Glomerular endothelial cell (primary cell): ENCODE data around the gene CRIM1. TPM values are rescaled to one million over a fixed set of nuclear protein-coding genes. Genes with fewer than 3 reads are reported as not detected.
"Not testable (repeated sequence)": the region's sequence is repeated elsewhere in the genome, so short reads cannot be mapped to it uniquely, and the experiment has no call there.

Experiments used
- DNase-seq: peaks from one replicate; pipeline ENCODE4 v3.0.0-alpha.2; 2011; ENCODE audit warnings: low read depth, low spot score; ENCODE audit errors: extremely low read depth
- total RNA-seq: library from RNA; depleted of rRNA; stranded (reverse); fragments of >200 nt; gene quantifications from 2 replicates; pipeline ENCODE4 v1.2.3, GENCODE V29; 2015

The CRIM1 gene
- 357 and 618 TPM in 2 replicates for total RNA-seq

- DNase-seq: no peak
Measured at GRCh38 chr2:36355151-36355889, at the start of gene CRIM1. Gene CRIM1, plus strand, starts transcription at chr2:36355778. Its CDS starts 515 bp downstream, at chr2:36356293.

- no peak for DNase-seq
Measured at GRCh38 chr2:36307441-36307840, 48.1 kb upstream of the CRIM1 start.

DNA sequence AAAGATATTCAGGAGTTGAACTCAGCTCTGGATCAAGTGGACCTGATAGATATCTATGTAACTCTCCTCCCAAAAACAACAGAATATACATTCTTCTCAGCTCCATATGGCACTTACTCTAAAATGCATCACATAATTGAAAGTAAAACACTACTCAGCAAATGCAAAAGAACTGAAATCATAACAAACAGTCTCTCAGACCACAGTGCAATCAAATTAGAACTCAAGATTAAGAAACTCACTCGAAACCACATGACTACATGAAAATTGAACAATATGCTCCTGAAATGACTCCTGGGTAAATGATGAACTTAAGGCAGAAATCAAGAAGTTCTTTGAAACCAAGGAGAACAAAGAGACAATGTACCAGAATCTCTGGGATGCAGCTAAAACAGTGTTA lies 45.1 kb upstream of the CRIM1 start:
- DNase-seq: not testable (repeated sequence)

DNA sequence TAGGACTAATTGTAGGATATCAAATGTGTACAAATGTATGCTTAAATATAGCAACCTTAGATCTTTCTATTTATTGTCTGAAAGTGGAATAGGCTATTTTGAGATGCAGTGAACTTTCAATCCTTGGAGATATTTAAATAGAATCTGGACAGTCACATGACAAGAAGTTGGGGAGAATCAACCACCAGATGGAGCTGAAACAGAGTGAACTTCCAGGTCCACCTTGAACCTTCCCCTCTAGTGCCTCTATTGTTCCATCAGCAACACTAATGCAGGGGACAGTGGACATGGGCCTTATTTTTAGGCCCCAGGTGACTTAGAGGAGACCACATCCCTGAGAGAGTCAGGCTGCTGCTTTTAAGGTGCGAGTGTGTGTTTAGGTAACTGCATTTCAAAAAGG lies 37.0 kb upstream of the CRIM1 start:
- no peak for DNase-seq

GRCh38 chr2:36322108-36322507 lies 33.5 kb upstream of the CRIM1 start:
- no peak for DNase-seq

DNA sequence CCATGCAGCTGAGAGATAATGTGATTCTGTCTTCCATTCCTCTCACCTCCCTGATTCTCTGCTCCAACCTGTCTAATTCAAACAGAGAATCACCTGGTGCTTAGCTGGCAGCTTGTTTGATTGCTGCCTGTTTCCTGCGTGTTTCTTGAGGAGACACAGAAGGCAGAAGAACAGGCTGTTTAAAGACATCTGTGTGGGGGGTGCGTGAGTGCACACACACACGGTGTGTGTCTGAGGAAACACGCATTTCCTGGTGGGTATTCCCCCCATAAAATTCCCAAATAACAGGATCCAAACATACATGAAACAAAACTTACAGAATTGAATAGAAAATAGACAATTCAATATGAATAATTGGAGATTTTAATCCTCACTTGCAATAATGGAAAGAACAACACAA lies 29.3 kb upstream of the CRIM1 start:
- DNase-seq: no peak

GRCh38 chr2:36329251-36329650 lies 26.3 kb upstream of the CRIM1 start:
- DNase-seq: no peak

DNA sequence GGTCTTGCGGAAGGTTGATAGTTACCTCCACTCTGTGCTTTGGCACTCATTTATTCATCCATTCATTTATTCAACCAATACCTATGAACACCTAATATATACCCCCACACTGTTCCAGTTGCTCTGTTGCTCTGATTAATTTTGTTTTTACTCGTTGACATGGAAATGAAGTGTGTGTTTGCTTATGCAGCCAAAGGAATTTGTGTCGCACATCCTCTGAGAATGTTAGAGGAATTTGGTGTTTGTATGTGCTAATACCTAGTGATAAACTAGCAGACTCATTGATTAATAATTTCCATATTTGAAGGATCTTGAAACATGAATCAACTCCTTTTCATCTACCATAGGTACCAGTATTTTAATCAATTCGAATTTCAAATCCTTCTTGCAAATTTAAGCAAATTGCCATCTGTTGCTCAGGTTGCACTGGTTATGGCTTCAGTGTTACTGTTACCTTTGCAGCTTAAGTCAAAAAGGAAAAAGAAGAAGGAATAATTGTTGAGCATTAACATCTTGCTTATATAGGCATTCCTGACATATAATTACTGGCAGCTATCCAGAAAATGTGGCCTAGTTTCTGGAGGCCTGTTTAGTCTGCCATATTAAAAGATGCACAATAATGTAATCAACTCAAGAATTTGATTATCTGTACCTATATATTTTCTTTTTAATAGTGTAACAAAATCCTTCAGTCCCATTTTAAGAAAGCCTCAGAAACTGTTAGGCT lies 25.7 kb upstream of the CRIM1 start:
- no peak for DNase-seq

- DNase-seq: no peak
Measured at GRCh38 chr2:36330473-36331395, 24.8 kb upstream of the CRIM1 start.

DNA sequence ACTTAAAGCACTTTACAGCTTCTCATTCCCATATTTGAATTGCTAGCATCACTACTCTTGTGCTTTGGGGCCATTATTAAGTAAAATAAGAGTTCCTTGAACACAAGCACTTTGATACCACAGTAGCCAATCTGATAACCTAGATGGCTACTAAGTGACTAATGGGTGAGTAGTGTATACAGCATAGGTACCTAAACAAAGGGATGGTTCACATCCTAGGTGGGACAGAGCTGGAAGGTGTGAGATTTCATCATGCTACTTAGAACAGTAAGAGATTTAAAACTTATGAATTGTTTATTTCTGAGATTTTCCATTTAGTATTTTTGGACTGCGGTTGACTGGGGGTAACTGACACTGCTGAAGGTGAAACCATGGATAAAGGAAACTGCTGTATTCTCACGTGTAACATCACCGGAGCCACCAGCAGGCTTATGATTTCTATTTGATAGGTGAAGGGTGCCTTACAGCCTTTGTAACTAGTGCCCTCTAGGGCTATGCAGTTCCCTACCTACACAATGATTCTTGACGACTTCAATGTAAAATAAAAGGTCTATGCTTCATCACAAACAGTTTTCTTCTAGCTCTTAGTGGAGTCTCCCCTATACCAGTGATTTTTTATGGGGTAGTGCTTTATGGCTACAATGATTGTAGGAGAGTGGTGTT lies 22.1 kb upstream of the CRIM1 start:
- DNase-seq: no peak

GRCh38 chr2:36335597-36335996 lies 20.0 kb upstream of the CRIM1 start:
- DNase-seq: no peak

GRCh38 chr2:36336321-36336720 lies 19.3 kb upstream of the CRIM1 start:
- DNase-seq: no peak

DNA sequence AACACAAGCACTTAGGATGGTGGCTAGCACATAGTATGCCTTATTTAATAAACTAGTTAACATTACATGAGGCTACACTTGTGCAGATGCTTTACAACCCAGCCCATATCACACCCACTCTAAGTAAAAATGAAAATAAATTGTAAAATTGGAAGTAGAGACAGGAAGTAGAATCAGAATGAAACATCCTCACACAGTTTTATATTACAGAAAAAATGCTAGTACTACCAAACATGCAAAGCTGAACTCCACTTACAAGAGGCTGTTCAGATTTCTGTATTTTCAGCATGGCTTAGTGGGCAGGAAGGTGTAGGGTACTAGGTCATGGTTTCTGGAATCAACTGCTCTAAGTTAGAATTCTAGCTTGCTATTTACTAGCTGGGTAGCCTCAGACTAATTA lies 18.2 kb upstream of the CRIM1 start:
- DNase-seq: no peak

- DNase-seq: no peak
Measured at GRCh38 chr2:36338124-36338826, 17.3 kb upstream of the CRIM1 start.

DNA sequence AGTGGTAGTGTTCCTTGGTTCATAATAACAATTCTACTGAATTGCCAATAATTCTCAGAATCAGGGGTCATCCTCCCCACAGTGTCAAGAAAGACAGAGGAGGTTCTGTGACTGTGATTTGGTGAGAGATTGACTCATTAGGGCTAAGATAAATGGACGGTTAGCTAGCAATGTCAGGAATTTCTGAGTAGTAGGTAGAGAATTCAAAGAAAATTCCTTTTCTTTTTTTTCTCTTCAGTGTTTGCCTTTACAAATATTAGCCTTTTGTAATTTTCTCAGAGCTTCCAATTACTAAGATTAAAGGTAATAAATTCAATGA lies 16.8 kb upstream of the CRIM1 start:
- no peak for DNase-seq

DNA sequence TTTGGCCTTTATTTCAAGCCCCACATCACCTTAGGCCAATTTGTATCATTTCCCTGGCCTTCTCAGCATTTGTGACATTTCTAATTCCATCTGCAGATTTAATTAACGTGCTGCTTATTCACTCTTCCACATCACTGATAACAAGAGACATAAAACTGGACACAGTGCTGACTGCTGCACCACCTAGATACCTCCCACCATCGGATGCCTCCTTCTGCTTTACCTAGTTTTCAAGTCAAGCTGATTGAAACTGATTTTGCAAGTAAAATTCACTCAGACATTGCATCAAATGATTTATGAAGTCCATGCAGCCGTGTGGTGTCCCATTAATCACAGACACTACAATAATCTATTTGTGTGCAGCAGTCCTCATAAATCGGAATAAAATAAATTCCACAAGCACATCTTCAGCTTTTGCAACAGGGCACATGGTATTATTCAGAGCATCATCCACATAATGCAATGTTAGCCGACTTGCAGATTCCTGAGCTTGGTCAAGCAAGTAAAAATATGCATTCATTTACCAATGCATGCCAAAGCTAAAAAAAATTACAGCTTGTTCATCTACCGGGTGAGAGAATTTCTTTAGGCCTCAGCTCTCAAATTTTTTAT lies 15.9 kb upstream of the CRIM1 start:
- no peak for DNase-seq

GRCh38 chr2:36343606-36344005 lies 12.0 kb upstream of the CRIM1 start:
- no peak for DNase-seq

DNA sequence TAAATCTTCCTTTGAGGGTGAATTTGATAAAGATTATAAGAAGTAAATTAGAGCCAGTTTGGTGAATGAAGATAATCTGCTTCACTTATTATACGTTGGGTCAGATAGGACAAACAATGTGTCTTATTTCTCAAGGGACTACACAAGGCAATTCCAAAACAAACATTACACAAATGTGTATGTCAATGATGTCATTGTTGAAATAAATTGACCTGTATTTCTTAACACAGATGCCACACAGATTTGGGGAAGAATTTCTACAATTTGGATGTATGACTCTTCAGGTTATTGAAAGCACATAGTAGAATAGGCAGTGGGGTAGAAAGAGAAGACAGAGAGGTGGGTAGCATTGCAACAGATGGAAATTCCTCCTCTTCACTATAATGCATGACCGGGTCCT lies 6.9 kb upstream of the CRIM1 start:
- no peak for DNase-seq

DNA sequence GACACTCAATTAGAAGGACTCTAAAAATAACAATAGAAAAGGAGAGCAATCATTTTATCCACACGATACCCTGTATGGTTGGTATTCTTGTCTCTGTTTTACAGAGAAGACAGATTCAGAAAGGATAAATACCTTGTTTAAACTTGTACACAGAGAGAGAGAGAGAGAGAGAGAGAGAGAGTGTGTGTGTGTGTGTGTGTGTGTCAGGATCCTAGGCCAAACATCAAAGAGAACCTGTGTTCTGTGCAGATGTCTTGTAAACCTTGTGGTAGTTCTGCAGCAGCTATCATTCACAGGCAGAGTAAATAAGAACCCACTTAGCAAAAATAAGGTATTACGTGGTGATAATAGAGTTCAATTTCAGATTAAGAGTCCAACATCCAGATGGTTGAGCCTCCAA lies 4.3 kb upstream of the CRIM1 start:
- DNase-seq: no peak
